ENCODE results near the gene WTIP.
"Not testable (repeated sequence)": the region's sequence is repeated elsewhere in the genome, so short reads cannot be mapped to it uniquely, and the experiment has no call there.

WTIP gene

DNA sequence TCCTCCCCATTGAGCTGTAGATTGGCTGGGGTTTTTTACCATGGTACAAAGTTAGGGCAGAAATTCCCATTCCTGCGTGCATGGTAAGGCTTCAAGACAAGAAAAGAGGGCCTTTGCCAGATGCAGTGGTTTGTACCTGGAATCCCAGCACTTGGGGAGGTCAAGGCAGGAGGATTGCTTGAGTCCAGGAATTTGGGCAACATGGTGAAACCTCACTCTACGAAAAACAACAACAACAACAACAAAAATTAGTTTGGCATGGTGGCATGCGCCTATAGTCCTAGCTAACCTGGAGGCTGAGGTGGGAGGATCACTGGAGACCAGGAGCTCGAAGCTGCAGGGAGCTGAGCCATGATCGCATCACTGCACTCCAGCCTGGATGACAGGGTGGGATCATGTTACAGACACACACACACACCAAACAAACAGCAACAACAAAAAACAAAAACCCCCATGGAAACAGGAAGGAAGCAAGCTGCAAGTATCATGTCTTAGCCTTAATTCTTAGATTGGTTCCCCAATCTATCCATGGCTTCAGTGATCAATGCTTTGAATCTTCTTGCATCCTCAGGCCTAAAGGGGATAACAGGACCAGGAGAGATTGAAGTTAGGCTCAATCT is 5.5 kb upstream of the WTIP start:
- TF ChIP-seq ZNF565 (CRISPR knock-in tag; conservative IDR thresholded peaks at IDR 0.05; ENCODE audit: low read depth): no peak
- ATAC-seq: no peak

DNA sequence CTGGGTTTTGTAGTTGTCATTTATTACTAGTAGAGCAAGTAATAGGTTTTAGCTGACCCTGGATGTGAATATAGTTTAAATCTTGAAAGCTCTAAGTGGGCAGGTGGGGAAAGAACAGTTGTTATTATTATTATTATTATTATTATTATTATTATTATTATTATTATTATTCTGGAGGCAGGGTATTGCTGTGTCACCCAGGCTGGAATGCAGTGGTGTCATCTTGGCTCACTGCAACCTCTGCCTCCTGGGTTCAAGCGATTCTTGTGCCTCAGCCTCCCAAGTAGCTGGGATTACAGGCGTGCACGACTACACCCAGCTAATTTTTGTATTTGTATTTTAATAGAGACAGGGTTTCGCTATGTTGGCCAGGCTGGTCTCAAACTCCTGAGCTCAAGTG is 3.1 kb upstream of the WTIP start:
- not testable (repeated sequence) for ATAC-seq

DNA sequence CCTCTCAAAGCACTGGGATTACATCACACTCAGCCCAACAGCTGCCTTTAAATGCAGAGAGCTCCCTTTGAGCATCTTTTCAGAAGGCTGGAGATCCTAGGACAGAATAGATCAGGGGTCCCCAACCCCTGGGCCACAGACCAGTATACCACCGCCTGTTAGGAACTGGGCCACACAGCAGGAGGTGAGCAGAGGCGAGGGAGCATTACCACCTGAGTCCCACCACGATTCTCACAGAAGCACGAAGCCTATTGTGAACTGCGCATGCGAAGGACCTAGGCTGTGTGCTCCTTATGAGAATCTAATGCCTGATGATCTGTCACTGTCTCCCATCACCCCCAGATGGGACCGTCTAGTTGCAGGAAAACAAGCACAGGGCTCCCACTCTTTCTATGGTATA is 2.2 kb upstream of the WTIP start:
- no peak for ATAC-seq
- no peak for TF ChIP-seq SNAI2 (CRISPR knock-in tag; IDR thresholded peaks at IDR 0.05)
- no peak for TF ChIP-seq ZNF70 (CRISPR knock-in tag; IDR thresholded peaks at IDR 0.05)
- TF ChIP-seq ZC3H10 (CRISPR knock-in tag; IDR thresholded peaks at IDR 0.05): no peak
- TF ChIP-seq, protein P1, sequence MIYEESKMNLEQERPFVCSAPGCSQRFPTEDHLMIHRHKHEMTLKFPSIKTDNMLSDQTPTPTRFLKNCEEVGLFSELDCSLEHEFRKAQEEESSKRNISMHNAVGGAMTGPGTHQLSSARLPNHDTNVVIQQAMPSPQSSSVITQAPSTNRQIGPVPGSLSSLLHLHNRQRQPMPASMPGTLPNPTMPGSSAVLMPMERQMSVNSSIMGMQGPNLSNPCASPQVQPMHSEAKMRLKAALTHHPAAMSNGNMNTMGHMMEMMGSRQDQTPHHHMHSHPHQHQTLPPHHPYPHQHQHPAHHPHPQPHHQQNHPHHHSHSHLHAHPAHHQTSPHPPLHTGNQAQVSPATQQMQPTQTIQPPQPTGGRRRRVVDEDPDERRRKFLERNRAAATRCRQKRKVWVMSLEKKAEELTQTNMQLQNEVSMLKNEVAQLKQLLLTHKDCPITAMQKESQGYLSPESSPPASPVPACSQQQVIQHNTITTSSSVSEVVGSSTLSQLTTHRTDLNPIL (CRISPR knock-in tag; IDR thresholded peaks at IDR 0.05; ENCODE audit: low read depth): no peak
- TF ChIP-seq, protein P2, sequence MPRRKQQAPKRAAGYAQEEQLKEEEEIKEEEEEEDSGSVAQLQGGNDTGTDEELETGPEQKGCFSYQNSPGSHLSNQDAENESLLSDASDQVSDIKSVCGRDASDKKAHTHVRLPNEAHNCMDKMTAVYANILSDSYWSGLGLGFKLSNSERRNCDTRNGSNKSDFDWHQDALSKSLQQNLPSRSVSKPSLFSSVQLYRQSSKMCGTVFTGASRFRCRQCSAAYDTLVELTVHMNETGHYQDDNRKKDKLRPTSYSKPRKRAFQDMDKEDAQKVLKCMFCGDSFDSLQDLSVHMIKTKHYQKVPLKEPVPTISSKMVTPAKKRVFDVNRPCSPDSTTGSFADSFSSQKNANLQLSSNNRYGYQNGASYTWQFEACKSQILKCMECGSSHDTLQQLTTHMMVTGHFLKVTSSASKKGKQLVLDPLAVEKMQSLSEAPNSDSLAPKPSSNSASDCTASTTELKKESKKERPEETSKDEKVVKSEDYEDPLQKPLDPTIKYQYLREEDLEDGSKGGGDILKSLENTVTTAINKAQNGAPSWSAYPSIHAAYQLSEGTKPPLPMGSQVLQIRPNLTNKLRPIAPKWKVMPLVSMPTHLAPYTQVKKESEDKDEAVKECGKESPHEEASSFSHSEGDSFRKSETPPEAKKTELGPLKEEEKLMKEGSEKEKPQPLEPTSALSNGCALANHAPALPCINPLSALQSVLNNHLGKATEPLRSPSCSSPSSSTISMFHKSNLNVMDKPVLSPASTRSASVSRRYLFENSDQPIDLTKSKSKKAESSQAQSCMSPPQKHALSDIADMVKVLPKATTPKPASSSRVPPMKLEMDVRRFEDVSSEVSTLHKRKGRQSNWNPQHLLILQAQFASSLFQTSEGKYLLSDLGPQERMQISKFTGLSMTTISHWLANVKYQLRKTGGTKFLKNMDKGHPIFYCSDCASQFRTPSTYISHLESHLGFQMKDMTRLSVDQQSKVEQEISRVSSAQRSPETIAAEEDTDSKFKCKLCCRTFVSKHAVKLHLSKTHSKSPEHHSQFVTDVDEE (CRISPR knock-in tag; IDR thresholded peaks at IDR 0.05): no peak
- TF ChIP-seq ZNF565 (CRISPR knock-in tag; conservative IDR thresholded peaks at IDR 0.05; ENCODE audit: low read depth): no peak
- no peak for TF ChIP-seq ESRRG (CRISPR knock-in tag; IDR thresholded peaks at IDR 0.05)
- no peak for TF ChIP-seq TCF4 (CRISPR knock-in tag; IDR thresholded peaks at IDR 0.05; ENCODE audit: borderline replicate concordance)
- no peak for TF ChIP-seq BACH2 (CRISPR knock-in tag; IDR thresholded peaks at IDR 0.05; ENCODE audit: borderline replicate concordance)
- no peak for TF ChIP-seq ISL1 (CRISPR knock-in tag; IDR thresholded peaks at IDR 0.05)
- no peak for TF ChIP-seq TOX (CRISPR knock-in tag; IDR thresholded peaks at IDR 0.05; ENCODE audit: borderline replicate concordance)

DNA sequence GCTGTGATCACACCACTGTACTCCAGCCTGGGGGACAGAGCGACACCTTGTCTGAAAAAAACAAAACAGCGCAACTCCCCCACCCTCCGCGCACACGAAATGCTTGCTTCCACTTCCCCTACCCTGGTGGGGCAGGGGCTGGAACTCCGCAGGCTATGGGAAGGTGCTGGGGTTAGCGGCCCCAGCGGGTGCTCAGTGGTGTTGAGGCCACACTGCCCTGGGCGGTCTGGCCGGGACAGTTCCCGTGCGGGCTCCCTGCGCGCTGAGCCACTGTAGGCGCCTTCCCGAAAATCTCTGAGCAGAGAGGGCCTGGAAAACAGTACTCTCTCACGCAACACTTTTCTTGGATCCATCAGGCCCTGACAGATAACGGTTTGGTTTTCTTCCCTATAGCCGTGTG is 1.1 kb upstream of the WTIP start:
- TF ChIP-seq ESRRG (CRISPR knock-in tag; IDR thresholded peaks at IDR 0.05) (no peak), ZNF70 (CRISPR knock-in tag; IDR thresholded peaks at IDR 0.05) (no peak), ZNF8 (CRISPR knock-in tag; IDR thresholded peaks at IDR 0.05) (no peak), TOX (CRISPR knock-in tag; IDR thresholded peaks at IDR 0.05; ENCODE audit: borderline replicate concordance) (no peak), ARNTL (CRISPR knock-in tag; IDR thresholded peaks at IDR 0.05; ENCODE audit: borderline replicate concordance, low read depth) (no peak), ISL1 (CRISPR knock-in tag; IDR thresholded peaks at IDR 0.05) (no peak), TCF4 (CRISPR knock-in tag; IDR thresholded peaks at IDR 0.05; ENCODE audit: borderline replicate concordance) (no peak), OSR1 (CRISPR knock-in tag; IDR thresholded peaks at IDR 0.05) (no peak), RARB (CRISPR knock-in tag; IDR thresholded peaks at IDR 0.05) (no peak), ZFP3 (CRISPR knock-in tag; IDR thresholded peaks at IDR 0.05) (no peak), SNAI2 (CRISPR knock-in tag; IDR thresholded peaks at IDR 0.05) (no peak)
- TF ChIP-seq, protein P3, sequence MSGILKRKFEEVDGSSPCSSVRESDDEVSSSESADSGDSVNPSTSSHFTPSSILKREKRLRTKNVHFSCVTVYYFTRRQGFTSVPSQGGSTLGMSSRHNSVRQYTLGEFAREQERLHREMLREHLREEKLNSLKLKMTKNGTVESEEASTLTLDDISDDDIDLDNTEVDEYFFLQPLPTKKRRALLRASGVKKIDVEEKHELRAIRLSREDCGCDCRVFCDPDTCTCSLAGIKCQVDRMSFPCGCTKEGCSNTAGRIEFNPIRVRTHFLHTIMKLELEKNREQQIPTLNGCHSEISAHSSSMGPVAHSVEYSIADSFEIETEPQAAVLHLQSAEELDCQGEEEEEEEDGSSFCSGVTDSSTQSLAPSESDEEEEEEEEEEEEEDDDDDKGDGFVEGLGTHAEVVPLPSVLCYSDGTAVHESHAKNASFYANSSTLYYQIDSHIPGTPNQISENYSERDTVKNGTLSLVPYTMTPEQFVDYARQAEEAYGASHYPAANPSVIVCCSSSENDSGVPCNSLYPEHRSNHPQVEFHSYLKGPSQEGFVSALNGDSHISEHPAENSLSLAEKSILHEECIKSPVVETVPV (CRISPR knock-in tag; IDR thresholded peaks at IDR 0.05): no peak
- TF ChIP-seq, protein P4, sequence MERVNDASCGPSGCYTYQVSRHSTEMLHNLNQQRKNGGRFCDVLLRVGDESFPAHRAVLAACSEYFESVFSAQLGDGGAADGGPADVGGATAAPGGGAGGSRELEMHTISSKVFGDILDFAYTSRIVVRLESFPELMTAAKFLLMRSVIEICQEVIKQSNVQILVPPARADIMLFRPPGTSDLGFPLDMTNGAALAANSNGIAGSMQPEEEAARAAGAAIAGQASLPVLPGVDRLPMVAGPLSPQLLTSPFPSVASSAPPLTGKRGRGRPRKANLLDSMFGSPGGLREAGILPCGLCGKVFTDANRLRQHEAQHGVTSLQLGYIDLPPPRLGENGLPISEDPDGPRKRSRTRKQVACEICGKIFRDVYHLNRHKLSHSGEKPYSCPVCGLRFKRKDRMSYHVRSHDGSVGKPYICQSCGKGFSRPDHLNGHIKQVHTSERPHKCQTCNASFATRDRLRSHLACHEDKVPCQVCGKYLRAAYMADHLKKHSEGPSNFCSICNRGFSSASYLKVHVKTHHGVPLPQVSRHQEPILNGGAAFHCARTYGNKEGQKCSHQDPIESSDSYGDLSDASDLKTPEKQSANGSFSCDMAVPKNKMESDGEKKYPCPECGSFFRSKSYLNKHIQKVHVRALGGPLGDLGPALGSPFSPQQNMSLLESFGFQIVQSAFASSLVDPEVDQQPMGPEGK (CRISPR knock-in tag; IDR thresholded peaks at IDR 0.05; ENCODE audit: borderline replicate concordance): no peak
- TF ChIP-seq, protein P2 (CRISPR knock-in tag; IDR thresholded peaks at IDR 0.05): no peak
- TF ChIP-seq, protein P1 (CRISPR knock-in tag; IDR thresholded peaks at IDR 0.05; ENCODE audit: low read depth): no peak
- TF ChIP-seq, protein P5, sequence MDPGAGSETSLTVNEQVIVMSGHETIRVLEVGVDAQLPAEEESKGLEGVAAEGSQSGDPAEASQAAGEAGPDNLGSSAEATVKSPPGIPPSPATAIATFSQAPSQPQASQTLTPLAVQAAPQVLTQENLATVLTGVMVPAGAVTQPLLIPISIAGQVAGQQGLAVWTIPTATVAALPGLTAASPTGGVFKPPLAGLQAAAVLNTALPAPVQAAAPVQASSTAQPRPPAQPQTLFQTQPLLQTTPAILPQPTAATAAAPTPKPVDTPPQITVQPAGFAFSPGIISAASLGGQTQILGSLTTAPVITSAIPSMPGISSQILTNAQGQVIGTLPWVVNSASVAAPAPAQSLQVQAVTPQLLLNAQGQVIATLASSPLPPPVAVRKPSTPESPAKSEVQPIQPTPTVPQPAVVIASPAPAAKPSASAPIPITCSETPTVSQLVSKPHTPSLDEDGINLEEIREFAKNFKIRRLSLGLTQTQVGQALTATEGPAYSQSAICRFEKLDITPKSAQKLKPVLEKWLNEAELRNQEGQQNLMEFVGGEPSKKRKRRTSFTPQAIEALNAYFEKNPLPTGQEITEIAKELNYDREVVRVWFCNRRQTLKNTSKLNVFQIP (CRISPR knock-in tag; IDR thresholded peaks at IDR 0.05; ENCODE audit: borderline replicate concordance, low read depth): no peak
- ATAC-seq: no peak

Data from SK-N-SH treated with all-trans-retinoic acid at 6 μM for 48 hours (cell line).